HG03457 (cell line): ENCODE data around the gene UQCC2.

Source experiments
- ATAC-seq: cut with Tn5 transposase; IDR thresholded peaks from one replicate; pipeline ENCODE4 v1.9.1; 2021; ENCODE audit warnings: moderate number of reproducible peaks; ENCODE audit not compliant: unreplicated experiment

Gene UQCC2

DNA sequence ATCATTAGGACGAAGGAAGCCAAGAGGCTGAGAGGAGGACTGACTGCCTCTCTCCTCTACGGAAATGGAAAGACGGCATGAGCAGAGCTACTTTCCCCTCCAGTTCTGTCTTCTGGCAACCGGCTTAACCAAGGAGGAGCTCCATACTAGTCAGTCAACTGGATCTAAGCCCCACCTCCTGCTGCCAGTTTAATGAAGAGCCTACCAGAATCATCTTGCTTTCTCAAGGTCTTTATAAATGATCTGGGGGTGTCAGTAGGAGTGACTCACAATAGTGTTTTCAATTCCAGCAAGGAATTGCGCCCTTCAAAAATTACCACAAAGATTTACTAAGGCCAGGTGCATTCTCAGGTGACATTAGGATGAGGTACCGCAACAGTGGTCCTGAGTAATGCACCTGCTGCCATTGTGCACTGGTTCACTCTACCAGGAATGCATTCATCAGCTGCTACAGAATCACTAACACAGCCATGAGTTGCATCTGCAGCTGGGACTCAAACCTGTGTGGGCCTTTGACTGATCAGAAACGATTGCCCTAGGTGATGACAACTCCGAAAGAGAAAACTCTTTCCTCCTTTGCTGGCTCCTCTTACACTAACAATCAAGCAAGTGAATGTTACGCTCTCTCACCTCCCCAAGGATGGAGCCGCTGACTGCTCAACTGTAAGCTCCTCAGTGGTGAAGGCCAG is 2.8 kb downstream of the UQCC2 start:
- no peak for ATAC-seq

DNA sequence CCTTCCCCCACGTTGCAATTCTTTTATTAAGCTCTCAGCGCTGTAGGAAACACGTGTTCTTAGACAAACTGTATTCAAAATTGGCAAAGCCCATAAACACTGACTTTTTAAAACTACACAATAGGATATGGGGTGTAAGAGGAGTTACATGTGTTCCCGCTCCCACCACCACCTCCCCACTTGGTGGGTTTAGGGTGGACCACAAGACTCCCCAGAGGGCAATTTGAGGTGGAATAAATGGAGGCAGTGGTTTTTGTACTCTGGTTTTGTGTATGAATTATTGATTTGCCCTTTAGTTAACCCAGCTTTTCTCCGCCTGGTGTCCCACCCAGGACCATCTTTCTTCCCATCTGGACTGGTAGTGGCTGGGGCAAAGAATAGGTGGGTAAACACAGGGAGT is 3.7 kb downstream of the UQCC2 start:
- ATAC-seq: no peak

DNA sequence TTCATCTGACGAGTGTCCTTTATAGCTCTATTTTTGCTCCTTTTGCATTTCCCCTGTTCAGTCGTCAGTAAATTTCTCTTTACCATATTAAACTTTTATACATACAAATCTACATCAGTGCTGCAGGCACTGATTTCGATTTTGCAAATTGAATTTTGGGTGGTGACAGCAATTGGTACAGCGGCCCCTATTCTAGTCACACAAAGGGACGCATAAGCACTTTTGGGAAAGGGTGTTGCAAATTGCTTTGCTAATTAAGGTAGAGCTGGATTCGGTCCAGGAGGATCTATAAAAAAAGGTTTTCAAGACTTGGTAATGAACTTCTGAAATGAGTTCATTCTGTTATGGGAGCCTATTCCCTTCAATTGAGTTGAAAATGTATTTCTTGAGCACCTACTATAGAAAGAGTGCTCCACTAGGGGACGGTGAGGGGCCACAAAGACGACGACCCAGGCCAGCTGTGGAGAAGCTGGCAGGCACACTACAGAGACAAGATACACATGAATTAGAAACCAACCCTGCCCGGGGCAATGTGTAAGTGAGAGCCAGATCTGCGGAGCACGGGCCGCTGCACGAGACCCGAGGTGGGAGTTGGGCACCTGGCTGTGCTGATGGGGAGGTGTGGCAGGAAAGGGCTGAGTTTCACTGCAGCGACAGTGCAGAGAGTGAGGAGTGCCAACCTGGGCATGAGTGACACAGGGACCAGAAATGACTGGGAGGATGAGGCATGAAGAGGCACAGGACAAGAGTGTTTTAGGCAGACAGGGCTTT is 5.4 kb downstream of the UQCC2 start:
- no peak for ATAC-seq

DNA sequence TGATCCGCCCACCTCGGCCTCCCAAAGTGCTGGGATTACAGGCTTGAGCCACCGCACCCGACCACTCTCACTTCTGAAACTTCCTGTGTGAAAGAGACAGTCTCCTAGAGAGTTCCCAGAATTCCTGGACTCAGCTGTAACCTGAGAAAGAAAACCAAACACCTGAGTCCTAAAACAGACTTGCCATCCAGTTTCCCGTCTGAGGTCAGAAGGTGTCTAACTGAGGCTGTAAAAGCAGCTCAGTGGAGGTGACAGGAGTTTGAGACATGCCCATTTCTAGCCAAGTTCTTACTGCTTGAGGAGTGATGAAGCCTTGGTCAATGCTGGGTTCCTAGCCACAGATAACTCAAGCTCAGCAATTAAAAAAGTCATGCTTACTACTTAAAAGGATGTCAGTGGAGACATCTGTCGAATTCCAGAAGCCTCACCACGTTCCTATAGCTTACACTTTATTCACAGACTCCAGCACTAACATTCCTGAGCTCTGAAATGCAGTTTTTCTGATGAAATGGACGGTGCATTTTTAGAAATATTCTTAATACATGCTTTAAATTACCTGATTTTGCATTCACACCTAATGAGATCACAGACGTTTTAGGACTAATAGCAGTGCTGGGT is 6.1 kb downstream of the UQCC2 start:
- ATAC-seq: no peak

DNA sequence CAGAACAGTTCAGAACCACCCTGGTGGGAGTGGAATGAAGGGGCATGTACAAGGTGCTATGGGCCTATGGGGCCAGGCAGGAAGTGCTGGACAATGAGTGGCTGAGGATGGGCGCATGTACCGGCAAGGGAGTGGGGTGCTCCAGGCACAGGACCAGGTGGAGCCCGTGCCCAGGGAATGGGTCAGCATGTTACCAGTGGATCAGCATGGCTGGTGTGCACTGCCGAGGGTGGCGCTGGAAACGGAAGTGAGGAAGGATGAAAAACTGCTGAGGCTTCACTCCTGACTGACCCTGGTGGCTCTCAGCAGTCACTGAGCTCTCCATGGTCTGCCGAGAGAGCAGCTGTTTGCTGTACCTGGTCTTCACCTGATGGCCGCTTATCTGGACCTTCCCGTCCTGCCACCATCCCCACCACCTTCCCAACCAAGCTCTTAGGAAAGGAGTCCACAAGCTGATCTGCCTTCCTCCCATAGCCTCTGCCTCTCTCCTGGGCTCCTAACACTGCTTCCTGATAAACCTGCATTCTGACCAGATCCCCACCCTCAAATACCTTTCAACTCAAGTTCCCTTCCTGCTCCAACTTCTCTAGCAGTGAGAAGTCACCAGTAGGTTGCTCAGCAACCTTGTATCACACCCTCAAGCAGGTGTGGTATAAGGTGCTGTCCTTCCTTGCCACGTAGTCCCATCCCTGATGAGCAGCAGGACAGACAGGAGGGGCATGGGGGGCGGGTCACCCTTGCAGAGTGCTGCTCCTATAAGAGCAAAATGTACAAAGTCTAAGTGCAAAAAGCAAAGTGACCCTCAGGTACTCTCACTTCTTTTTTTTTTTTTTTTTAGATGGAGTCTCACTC is 7.1 kb downstream of the UQCC2 start:
- ATAC-seq: no peak

DNA sequence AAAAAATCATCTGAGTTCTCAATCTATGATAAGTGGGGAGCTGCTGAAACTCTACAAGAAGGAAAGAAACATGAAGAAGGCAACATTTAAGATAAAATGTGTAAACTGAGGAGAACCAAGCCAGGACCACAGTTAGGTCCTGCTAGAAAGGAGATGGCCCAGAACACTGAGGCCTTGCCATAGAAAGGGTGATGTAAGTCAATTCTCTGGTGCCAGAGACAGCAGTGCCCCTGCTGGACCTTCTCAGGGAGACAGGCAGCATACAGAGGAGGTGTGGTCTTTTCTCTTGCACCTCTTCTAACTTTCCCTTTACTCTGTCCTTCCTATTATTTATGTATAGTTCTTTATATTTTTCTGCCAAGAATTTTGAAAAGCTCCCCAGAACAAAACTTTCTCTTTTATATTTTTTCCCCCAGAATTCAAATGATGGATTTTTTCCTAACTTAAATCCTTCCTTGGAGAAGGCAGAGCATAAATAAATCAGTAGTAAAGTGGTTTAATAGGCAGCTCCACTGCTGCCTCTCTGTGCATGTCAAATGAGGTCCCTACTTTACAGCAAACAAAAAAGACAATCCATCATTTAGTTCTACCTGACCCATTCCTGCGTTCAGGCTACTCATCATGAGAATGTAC is 9.0 kb downstream of the UQCC2 start:
- no peak for ATAC-seq

DNA sequence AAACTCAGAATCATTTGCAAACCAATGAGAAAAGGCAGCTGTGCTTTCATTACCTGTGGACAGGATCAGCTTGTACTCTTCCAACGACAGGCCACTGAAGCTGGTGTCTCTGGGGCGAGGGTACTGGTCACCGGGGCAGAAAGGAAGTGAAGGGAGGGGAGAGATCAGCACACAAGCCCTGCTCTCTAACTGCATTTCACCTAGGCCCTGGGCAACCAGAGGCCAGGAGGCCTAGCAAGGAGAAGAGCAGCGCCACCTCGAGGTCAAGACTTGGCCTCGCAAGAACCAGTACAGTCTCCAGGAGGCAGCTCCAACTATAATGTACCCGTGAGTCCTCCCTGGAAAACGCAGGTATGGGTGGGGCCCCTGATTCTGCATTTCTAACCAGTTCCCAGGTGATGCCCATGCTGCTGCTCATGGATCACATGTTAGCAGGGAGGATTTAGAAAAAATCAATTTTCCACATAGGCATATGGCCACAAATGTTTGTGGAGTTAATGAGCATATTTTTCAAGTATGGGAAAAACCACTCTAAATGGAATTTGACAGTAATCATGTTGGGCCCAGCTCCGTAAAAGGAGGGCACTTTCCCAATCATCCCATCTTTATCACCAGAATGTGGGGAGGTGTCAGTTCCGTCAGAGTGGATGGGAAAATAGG is 11.0 kb downstream of the UQCC2 start:
- ATAC-seq: no peak

DNA sequence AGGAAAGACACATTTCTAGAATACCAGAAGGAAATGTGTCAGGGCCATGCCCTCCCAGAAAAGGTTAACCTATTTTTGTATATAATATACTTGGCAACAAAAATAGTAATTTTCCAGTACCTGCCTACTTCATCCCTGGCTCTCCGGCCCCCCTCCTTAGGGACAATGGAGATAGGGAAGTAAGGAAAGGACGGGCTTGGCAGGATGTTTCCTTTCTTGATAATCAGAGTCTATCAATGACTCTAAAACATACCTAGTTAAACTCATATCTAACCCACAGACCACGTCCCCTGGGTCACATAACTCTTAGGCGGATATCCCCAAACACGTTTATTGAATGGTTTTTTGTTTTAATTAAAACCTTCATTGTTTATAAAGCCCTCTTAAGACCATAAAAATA is 11.8 kb downstream of the UQCC2 start:
- no peak for ATAC-seq

DNA sequence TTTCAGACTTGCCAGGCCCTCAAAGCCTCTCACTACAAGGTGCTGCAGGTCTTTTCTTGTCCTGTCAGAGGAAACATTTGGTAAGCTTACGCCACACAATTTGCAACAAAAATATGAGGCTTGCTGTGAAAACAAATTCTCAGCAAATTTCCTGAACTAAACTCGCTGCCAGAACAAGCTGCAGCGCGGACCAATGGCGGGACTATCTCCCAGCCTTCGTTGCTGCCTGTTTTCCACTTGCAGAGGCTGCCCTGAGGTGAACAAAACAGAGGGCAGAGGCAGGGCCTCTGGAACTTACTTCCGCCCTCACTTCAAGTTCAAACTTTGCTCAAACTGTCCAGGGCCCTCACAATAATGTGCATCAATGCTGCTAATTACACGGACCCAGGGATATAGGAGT is 12.4 kb downstream of the UQCC2 start:
- no peak for ATAC-seq

DNA sequence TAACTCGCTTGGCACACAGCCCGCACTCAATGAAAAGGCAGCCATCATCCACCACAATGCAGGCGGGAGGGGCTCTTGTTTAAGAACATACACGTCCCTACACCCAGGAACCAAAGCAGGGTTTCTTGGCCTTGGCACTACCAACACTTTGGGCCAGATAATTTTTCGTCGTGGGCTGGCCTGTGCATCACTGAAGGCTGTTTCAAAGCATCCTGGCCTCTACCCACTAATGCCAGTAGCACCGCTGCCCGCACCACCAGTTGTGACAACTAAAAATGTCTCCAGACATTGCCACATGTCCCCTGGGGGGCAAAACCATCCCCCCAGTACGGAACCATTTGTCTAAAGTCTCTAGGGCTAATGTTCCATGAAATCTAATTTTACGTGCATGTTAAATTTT is 13.0 kb downstream of the UQCC2 start:
- ATAC-seq: no peak

DNA sequence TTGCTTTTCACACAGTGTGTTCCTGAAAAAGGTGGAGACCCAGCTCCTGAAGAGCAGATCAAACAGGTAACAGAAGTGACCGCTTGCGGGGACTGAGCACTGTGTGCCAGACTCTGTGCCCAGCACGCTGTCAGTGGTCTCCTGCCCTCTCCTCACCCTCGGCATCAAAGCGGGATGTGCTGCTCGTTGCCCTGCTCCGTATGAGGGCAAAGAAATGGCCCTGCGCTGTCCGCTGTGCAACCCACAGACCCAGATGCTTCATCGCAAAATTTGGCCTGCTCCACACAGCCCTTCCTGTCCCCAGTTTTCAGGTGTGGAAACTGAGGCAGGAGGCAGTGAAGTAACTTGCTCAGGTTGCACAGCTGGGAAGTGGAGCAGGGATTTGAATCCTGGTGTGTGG is 13.7 kb downstream of the UQCC2 start:
- ATAC-seq: no peak

DNA sequence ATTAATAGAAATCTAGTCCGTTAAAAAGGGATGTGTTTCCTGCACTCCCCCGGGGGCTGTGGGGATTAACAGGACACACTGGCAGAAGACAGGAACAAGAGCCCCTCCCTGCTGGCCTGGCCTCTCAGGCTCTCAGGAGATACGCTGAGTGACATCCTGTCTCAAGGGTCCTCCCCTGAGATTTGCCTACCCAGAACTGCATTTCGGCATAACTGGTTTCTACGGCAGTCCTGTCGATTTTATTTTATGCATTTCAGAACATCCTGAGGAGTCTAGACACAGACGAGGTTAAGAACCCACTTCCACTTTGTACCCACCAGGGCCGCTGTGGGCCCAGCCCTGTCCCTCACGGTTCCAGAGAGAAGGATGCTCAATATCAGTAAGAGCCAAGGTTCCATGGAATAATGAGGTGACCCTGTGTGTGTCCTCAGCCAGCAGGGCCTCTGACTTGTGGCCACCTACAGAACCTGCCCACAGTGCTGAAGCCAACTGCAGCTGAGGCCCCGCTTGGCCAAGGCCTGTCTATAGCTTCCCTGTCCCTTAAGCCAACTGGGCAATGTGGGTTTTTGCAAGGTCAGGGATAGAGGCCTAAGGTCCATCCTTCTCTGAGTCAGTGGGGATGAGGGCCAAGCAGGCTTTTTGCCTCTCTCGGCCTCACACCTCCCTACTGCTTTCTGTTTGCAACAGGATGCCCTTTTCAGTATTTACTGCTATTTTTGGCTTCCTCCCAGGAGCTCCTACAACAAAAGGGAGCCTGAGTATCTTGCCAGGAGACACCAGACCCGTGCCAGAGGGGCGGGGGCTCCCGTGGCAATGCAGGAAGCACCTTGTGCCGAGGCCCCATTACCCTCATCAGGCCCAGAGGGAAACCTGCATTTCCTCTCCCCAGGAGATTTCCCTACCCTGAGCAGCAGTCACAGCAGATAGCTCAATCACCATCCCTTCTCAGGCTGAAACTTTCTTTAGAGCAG is 14.7 kb downstream of the UQCC2 start:
- ATAC-seq: no peak

DNA sequence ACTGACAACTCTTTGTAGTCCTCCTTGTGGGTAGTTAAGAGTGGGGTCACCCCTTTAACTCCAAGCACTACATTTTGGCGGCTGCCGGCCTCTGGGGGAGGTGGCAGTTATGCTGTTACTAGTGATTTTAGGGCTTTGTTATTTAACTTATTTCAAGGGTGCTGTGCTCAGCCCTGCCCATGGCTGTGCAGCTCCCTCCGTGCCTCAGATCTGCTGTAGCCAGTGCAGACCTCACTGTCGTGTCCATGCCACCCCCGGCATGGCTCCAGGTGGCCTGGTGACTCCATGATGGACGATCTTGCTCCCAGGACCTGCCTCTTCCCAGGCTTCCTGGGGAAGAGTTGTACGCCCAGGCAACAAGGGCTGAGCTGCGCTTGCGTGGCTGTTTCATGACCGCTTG is 15.4 kb downstream of the UQCC2 start:
- no peak for ATAC-seq

DNA sequence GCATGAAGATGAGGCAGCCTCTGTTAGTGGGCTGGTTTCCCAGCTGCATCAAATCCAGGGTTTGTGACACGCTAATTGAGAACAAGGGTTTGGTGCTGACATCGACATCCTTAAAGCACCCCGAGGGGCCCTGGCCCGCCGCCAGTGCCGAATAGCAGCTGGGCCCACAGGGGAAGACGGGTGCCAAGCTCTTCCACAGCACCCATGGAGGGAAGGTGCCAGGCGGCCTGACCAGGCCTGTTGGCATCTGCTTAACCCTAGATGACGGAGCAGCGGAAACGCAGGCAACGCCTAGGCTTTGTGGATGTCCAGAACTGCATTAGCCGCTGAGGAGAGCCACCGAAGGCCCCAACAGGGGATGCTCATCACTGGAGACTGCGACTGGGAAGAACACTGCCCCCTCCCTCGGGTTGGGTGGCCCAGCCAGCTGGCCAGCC is 16.0 kb downstream of the UQCC2 start:
- ATAC-seq: no peak

DNA sequence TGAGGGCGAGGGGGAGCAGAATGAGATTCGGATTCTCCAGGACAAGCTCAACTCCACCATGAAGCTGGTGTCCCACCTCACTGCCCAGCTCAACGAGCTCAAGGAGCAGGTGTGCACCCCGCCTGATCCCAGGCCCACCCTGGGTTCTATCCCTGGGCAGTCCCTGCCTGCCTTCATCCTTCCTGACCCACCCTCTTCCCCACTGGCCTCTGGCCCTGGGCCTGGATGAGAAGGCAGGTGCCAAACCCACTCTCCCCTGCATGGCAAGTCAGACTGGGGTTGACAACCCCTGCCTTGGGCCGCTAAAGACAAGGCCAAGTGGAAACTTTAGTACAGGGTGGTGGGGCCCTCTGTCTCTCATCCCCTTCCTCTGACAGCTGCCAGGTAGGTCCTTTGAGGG is 16.5 kb downstream of the UQCC2 start:
- no peak for ATAC-seq

DNA sequence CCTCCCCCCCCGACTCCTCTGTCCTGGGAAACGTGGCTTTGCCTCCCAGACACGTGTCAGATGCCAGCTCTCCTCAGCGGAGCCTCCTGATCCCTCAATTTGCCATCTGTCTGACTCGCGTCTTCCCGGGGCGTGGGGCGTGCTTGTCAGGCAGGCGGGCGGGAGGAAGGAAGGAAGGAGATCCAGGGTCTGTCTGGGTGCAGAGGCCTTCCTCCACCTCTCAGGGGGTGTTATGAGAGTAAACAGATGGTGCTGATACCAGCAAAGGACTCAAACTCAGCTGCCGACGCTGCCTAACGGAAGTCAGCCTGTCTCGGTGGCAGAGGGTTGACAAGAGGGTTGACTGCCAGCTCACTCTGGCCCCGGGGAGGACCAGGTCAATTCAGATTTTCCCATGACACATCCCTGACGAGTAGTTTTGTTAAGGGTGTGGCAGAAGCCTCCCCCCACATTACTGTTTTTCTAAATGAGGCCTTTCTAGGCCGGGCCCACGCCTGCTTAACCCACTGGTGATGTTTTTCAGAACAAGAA is 17.0 kb downstream of the UQCC2 start:
- no peak for ATAC-seq

DNA sequence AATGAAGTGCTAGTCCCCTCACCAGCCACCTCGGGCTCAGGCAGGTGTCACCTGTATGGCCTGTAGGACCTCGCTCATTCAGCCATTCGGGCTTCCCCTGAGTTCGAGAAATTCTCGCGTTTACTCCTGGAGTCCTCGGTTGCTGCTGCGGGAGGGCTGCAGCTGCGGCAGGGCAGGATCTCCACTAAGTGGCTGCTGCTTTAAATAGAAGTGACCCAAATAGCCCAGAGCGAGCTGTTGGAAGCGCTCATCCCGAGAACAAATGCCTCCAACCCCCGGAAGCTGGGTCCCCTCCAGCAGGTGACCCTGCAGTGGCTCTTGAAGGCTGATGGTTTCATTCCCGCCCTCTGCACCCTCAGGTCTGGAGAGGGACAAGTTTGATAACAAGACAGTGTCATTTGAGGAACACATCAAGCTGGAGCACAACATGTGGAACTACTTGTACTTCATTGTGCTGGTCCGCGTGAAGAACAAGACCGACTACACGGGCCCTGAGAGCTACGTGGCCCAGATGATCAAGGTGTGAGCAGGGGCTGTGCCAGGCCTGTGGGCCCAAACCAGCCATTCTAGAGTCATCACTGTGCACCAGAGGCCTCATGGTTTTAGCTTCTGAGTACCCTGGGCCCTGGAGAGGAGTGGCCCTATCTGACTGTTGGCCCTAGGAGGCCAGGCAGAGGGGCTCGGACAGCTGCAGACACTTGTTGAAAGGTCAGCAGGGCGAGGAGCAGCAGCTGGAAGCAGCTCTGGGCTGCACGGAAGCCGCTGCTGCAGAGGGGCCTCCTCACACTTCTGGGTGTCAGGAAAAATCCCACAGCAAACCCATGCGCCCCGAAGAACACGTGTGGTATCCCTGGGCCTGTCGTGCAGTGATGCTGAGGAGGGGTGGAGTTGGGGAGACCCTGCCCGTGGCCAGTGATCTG is 18.1 kb downstream of the UQCC2 start:
- ATAC-seq: no peak

DNA sequence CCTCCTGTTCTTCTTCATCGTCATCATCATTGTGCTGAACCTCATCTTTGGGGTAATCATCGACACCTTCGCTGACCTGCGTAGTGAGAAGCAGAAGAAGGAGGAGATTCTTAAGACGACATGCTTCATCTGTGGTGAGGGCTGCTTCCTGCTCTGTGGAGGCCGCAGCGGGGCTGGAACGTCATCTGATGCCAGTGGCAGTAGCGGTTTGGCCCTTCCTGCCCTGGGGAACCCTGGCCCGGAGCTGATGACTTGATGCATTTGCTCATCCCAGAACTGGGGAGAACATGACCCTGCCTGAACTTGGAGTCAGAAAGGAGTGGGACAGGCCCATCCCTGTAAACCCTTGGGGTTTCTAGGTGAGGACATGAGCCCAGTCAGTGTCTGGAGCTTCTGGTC is 18.7 kb downstream of the UQCC2 start:
- peak; percentile 40 for ATAC-seq
